ENCODE data around the gene ITPRID1.

The ITPRID1 gene

DNA sequence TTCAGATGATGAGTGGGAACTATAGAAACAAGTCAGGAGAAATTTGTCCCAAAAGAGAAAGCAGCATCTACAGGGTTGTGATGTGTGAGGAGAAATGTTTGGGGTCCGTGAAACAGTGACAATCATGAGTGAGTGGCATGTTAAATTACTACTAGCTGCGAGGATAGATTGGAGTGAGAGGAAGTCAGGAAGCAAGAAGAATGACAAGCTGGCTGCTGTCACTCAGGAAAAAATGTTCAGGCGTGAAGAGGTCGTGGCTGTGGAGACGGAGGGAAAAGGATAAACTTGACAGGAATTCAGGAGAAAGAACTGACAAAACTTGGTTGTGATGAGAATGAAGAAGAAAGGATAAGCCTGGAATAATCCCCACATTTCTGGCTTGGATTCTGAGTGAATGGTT is 5.1 kb upstream of the ITPRID1 start:
- no peak overlapping the region for H3K4me3 ChIP-seq (ENCODE audit: low read length)
- DNase-seq (ENCODE audit: low read depth): no peak
- TF ChIP-seq CTCF (IDR thresholded peaks at IDR 0.05; ENCODE audit: insufficient read depth, low read depth, low read length, missing control alignments): no peak

GRCh38 chr7:31512166-31512565 is 1.7 kb upstream of the ITPRID1 start:
- peak; percentile 42 for DNase-seq (ENCODE audit: low read depth)
- TF ChIP-seq CTCF (IDR thresholded peaks at IDR 0.05; ENCODE audit: insufficient read depth, low read depth, low read length, missing control alignments): no peak
- no peak overlapping the region for H3K4me3 ChIP-seq (ENCODE audit: low read length)

DNA sequence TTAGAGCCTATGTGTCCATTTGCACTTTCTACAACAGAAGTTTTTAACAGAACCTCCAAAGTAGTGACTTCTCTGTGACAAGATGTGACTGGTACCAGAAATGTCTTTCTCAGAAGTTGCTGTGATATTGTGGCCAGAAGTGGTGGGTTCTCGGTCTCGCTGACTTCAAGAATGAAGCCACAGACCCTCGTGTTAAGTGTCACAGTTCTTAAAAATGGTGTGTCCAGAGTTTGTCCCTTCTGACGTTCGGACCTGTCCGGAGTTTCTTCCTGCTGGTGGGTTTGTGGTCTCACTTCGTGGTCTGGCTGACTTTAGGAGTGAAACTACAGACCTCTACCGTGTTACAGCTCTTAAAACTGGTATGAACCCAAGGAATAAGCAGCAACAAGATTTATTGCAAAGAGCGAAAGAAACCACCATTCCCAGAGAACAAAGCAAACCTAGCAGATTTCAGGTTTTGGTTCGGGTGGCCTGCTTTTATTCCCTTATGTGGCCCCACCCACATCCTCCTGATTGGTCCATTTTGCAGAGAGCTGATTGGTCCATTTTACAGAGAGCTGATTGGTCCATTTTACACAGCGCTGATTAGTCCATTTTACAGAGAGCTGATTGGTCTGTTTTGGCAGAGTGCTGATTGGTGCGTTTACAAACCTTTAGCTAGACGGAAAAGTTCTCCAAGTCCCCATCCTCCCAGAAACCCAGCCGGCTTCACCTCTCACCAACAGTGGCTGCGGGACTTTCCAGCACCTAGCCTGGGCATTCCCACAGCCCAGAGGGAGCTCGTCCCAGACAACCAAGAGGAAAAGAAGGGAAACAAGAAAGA is 3.0 kb downstream of the ITPRID1 start:
- no peak overlapping the region for H3K4me3 ChIP-seq (ENCODE audit: low read length)

DNA sequence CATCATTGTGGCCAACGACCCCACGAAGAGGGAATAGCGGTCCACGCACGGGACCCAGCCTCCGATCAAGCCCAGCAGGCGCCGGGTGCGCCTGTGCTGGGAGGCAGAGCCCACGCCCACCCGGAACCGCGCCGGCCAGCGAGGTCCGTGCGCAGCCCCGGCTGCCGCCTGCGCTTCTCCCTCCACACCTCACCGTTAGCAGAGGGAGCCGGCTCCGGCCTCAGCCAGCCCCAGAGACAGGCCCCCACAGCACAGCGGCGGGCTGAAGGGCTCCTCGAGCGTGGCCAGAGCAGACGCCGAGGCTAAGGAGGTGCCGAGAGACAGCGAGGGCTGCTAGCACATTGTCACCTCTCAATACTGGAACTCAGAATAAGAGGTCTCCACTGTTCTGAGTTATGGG is 3.6 kb downstream of the ITPRID1 start:
- no peak for TF ChIP-seq CTCF (IDR thresholded peaks at IDR 0.05; ENCODE audit: insufficient read depth, low read depth, low read length, missing control alignments)
- H3K4me3 ChIP-seq (ENCODE audit: low read length): no peak overlapping the region
- DNase-seq (ENCODE audit: low read depth): no peak

More for the DNA sequence above, 3.0 kb downstream of the ITPRID1 start:
- no peak for DNase-seq (ENCODE audit: low read depth)
- TF ChIP-seq CTCF (IDR thresholded peaks at IDR 0.05; ENCODE audit: insufficient read depth, low read depth, low read length, missing control alignments): no peak

DNA sequence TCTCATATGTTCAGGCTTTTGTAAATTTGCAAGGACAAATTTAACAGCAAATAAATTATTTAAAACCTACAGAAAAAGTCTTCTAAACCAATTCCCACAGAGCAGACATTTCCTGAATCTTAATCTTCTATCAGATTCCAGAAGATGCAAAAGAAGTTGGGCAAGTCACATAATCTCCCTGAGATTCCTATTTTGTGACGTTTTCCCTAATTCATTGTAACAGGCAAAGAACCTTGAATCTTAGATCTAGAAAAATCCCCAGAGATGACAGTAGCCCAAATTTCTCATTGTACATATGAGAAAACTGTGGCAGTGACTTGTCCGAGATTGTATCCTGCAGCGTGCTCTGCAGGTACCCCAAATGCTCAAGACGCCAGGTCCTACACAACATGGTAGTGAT is 4.9 kb downstream of the ITPRID1 start:
- H3K4me3 ChIP-seq (ENCODE audit: low read length): no peak overlapping the region
- no peak for DNase-seq (ENCODE audit: low read depth)
- no peak for TF ChIP-seq CTCF (IDR thresholded peaks at IDR 0.05; ENCODE audit: insufficient read depth, low read depth, low read length, missing control alignments)

DNA sequence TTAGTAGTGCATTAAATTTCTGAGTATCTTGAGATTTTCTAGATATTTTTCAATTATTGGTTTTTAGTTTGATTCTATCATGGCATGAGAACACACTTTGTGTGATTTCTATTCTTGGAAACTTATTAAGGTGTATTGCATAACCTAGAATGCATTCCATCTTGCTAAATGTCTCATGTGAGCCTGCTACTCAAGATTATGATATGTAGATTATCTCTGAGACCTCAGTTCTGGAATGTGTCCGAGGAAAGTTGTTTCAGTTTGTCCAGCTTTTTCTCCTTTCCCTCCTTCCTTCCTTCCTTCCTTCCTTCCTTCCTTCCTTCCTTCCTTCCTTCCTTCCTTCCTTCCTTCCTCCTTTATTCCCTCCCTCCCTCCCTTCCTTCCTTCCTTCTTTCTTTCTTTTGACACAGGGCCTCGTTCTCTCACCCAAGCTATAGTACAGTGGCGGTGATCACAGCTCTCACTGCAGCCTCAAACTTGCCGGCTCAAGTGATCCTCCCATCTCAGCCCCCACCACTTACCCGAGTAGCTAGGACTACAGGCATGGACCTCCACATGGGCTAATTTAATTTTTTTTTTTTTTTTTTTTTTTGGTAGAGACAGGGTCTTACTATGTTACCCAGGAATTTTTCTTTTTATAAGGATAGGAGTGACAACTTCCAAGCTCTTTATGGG is 7.6 kb downstream of the ITPRID1 start:
- TF ChIP-seq CTCF (IDR thresholded peaks at IDR 0.05; ENCODE audit: insufficient read depth, low read depth, low read length, missing control alignments): no peak
- H3K4me3 ChIP-seq (ENCODE audit: low read length): no peak overlapping the region

More for the DNA sequence above, 7.6 kb downstream of the ITPRID1 start:
- DNase-seq (ENCODE audit: low read depth): peak; percentile 36
